Embryonic facial prominence (tissue), 1 donor: ENCODE measurements around the gene UPK2.
"Not testable (repeated sequence)": the region's sequence is repeated elsewhere in the genome, so short reads cannot be mapped to it uniquely, and the experiment has no call there.

Experiments used
- DNase-seq: peaks from one replicate; pipeline ENCODE4 v3.0.0-alpha.2; 2016; ENCODE audit errors: extremely low spot score

The UPK2 gene

DNA sequence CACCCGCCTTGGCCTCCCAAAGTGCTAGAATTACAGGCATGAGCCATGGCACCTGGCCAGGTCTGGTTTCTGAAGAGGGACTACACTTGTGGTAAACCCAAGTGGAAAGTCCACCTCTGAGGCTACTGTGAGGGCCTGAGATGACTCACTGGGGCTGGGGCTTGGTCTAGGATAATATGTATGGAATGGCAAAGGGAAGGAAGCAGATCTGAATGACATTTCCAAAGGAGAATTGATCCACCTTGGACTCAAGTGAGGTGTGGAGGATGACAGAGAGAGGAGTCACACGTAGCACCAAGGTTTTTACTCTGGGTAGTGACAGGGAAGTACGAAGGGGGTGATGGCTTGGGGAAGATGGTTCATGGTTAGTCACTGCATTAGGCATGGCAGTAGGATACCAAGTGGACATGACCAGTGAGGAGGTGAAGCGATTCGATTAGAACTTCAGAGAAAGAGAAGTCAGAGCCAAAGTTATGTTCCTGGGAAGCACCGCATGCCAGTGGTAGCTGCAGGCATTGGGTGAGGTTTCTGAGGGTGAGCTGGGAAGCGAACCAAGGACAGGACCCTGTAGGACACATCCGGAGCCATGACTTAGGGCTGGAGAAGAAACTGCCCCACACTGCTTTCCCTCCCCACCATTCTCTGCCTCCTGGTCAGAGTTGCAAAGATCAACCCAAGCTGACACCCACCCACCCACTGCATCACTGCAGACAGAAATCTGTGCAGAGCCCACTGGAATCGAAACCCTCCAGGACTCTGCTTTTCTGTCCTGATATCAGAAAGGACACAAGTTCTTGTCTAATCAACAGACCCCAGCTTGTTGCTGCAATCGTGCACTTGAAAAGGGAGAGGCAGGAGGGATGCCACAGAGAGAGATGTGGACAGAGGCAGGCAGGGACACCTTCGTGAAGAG is 17.4 kb upstream of the UPK2 start:
- DNase-seq, result no peak

DNA sequence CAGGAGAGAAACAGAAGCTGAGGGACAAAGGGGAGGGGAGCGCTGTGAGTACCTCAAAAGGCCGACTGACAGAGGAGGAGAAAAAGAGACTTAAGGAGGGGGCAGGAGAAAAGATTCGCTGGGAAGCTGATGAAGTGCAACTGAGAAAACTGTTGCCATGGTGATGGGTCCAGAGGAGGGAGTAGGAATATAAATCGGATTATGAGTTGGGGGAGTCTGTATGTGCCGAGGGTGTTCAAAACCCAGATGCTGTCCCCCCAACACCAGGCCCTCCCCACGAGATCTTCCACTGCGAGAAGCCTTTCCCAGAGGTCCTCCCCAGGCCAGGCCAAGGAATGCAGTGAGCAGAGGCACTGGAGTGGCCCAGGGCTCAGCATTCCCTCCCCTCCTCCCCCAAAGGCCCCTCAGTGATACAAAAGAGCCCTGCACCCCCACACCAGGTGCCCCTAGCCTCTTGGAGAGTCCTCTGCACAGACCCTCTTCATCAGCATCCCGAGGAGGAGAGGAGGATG is 16.6 kb upstream of the UPK2 start:
- no peak for DNase-seq

DNA sequence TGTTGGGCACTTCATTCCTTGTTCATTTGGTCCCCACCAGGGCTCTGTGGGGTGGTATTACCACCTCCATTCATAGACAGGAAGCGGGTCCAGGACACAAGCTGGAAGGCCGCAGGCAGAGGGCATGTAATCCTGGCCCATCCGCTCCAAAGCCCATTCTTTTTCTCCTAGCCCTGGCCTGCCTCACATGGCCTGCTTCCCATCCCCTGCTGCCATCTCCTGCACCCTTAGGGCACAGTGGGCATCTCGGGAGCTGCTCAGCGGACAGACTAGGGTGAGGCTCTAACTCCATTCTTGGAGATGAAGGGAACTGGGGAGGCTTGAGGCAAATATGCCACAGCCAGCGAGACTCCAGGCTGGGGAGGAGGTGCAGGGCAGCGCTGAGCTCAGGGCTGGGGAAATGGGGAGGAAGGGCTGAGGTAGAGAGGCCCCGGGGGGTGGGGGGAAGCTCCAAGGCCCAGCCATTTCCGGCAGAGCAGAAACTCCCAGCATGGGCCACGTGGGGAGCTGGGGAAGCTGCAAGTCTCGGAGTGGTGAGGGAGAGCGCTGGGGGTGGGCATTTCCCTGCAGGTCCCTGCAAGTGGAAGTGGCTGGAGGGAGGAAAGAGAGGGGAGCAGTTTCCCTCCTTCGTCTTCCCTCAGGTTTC is 16.0 kb upstream of the UPK2 start:
- no peak for DNase-seq

DNA sequence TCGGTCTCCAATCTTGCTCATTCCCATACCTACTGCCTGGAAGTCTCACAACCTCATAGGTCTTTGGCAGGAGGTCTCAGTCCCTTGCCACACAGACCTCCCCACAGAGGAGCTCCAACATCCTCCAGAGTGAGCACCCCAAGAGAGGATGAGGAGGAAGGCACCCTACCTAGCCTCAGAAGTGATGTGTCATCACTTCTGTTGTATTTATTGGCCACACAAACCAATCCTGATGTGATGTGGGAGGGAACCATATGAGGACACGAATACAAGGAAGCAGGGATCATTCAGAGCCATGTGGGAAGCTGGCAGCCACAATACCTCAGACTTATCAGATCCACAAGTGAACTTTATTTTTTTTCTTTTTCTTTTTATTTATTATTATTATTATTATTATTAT is 9.0 kb upstream of the UPK2 start:
- no peak for DNase-seq

DNA sequence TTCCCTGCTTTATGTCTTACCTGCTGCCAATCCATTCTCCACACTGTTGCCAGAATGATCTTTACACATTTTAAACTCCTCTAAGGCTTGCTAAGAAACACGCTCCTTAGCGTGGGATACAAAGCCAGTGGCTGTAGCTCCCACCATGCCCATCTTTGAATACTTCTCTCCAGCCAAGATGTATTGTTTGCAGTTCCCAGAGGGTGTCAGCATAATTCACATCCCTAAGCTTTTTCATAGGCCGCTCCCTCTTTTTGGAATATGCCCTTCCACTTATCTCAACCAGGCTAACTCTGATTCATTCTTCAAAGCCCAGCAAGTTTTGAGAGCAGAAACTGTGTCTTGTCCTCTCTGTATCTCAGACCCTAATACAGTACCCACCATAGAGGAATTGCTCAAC is 8.1 kb upstream of the UPK2 start:
- no peak for DNase-seq

DNA sequence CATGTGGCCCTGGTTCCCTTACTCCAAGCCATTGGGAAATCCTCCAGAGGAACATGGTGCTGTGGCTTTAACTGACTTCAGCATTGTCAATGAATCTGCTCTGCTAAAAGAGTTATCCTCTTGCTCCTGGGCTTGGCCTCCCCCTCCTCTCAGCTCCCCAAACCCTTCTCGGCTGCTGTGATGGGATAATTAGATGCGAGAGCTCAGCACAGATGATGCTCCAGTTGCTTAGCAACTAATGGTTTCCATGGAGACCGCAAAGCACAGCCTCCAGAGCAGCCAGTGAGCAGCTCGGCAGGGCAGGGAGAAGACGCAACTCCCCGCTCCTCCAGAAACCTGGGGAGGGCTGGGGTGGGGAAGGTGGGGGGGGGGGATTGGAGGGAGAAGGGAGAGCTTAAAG is 2.8 kb upstream of the UPK2 start:
- DNase-seq, result no peak

DNA sequence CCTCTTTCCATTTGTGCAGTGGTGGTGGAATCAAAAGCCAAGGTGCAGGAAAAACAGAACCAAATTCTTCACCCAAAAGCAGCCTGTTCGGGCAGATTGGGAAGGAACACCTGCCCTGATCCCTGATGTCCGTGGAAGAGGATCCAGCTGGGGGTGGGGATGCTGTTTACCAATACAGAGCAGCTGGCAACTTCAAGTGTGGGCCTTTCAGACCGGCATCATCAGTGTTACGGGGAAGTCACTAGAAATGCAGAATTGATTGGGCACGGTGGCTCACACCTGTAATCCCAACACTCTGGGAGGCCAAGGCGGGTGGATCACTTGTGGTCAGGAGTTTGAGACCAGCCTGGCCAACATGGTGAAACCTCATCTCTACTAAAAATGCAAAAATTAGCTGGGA is 2.1 kb upstream of the UPK2 start:
- DNase-seq, result not testable (repeated sequence)

DNA sequence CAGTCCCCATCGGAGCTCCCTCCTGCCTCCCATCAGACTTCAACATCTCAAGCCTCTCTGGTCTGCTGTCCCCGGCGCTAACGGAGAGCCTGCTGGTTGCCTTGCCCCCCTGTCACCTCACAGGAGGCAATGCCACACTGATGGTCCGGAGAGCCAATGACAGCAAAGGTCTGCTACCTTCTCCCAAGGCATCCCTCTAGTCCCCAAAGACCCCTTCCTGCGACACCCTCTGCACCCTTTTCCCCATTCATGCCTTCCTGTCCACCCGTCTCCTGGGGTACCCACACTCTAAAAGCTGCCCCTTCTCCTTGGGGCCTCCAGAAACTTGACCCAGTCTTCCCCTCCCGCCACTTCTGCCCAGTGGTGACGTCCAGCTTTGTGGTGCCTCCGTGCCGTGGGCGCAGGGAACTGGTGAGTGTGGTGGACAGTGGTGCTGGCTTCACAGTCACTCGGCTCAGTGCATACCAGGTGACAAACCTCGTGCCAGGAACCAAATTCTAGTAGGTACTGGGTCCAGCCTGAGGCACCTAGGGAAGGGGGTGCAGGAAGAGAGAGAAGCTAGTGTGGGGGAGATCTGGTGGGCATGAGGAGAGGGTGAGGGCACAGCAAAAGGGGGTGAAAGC is 860 bp downstream of the UPK2 start:
- DNase-seq, result no peak

DNA sequence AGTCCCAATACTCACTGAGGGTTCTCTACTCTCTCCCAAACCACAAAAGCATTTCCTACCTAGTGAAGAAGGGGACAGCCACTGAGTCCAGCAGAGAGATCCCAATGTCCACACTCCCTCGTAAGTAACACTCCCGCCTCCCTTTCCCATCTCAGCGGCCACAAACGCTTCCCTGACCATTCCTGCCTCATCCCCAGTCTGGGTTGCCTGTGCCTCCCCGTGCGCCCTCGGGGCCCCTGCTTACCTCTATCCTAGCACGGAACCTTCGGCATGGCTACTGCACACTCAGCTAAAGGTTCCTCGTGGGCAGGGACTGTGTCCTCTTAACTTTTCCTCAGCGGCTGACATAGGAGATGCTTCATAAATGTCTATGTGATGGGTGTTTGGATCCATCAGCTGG is 1.5 kb downstream of the UPK2 start:
- no peak for DNase-seq

DNA sequence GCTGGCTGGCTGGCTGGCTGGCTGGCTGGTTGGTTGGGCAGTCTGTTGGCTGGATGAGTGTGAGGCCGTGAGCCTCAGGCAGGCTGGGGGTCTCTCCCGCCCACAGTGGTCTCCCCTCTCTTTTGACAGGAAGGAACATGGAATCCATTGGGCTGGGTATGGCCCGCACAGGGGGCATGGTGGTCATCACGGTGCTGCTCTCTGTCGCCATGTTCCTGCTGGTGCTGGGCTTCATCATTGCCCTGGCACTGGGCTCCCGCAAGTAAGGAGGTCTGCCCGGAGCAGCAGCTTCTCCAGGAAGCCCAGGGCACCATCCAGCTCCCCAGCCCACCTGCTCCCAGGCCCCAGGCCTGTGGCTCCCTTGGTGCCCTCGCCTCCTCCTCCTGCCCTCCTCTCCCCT is 1.9 kb downstream of the UPK2 start:
- no peak for DNase-seq

DNA sequence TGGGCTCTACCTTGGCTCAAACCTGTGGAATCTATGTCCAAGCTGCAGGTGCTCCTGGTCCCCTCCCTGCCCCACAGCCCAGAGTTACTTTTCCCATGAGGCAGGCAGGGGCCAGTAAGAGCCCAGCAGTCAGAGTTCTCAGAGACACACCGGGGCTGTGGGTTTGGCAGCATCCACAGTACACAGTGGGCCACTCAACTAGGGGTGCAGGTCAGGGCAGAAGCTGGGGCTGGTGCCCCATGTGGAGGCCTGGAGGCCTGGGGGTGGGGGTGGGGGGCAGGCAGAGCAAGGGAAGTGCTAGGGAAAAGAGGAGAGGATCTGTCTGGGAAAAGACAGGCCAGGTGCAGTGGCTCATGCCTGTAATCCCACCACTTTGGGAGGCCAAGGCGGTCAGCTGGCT is 2.5 kb downstream of the UPK2 start:
- DNase-seq, result no peak

DNA sequence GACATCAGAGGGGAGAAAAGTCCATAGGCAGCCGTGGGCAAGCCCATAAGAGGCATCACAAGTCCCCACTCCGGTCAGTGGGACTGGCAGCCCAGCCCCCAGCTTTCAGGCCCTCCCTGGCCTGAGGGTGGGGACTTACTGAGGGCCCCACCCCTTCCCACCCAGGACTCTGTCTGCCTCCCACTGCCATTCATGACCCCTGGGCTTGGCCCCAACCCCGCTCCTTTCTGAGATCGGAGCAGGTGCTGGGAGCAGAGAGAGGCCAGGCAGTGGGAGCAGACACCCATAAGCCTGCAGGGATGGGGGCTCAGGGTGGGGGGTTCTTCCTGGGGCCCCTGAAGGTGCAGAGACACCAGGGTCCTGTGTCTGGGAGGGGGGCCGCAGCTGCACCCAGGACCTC is 5.1 kb downstream of the UPK2 start:
- no peak for DNase-seq

DNA sequence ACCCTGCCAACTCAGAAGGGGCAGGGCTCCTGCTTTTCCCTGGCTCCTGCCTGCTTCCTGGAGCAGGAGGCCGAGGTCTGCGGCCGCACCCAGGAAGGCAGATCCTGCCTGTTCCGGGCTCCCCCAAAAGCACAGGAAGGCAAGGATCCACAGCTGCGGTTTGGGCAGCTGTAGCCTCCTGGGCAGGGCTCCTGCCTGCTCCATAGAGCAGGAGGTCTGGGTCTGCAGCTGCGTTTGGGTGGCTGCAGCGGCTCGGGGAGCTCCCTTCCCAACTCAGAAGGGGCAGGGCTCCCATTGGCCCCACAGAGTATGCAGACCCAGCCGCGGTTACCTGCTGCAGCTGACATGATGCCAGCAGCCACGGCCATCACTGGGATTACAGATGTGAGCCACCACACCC is 5.5 kb downstream of the UPK2 start:
- no peak for DNase-seq

DNA sequence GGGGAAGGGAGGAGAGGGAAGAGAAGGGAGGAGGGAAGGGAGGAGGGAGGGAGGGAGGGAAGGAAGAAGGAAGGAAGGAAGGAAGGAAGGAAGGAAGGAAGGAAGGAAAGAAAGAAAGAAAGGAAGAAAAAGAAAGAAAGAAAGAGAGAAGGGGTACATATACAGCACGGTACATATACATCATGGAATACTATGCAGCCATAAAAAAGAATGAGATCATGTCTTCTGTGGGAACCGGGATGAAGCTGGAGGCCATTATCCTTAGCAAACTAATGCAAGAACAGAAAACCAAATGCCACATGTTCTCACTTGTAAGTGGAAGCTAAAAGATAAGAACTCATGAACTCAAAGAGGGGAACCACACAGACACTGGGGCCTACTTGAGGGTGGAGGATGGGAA is 13.4 kb downstream of the UPK2 start:
- not testable (repeated sequence) for DNase-seq

DNA sequence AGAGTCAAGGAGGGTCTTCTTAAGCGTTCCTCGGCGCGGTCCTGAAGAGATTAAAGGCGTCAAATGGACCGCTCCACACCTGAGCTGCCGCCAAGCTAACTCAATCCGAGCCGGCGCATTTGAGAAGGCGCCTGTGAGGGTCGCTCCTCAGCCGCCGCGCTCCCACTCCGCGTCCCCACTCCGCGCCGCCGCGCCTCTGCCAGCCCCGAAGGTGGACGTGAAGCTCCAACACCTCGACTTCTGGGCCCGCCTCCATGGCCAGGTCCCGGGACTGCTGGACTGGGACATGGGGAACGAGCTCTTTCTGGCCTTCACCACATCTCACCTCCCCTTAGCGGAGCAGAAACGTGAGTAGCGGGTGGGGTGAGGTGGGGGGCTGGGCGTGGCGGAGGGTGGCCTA is 15.5 kb downstream of the UPK2 start, which contains the start of gene FOXR1:
Gene FOXR1, plus strand, starts transcription at position 116 of the 400 bp plus-strand sequence. Its CDS starts 171 bp downstream, at position 287.
- DNase-seq, result no peak

DNA sequence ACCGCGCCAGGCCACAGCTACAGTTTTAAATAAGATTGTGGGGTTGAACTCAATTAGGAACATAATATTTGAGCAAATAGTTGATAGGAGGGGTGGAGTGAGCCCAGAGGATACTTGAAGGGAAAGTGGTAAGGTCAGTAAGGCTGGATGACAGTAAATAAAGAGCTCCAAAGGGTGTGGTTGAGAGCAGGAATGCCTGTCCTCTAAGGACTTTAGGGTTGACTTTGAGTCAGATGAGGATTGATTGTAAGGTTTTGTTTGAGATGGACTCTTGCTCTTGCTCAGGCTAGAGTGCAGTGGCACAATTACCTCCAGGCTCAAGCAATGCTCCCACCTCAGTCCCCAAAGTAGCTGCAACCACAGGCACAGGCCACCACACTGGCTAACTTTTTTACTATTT is 17.9 kb downstream of the UPK2 start:
- no peak for DNase-seq

DNA sequence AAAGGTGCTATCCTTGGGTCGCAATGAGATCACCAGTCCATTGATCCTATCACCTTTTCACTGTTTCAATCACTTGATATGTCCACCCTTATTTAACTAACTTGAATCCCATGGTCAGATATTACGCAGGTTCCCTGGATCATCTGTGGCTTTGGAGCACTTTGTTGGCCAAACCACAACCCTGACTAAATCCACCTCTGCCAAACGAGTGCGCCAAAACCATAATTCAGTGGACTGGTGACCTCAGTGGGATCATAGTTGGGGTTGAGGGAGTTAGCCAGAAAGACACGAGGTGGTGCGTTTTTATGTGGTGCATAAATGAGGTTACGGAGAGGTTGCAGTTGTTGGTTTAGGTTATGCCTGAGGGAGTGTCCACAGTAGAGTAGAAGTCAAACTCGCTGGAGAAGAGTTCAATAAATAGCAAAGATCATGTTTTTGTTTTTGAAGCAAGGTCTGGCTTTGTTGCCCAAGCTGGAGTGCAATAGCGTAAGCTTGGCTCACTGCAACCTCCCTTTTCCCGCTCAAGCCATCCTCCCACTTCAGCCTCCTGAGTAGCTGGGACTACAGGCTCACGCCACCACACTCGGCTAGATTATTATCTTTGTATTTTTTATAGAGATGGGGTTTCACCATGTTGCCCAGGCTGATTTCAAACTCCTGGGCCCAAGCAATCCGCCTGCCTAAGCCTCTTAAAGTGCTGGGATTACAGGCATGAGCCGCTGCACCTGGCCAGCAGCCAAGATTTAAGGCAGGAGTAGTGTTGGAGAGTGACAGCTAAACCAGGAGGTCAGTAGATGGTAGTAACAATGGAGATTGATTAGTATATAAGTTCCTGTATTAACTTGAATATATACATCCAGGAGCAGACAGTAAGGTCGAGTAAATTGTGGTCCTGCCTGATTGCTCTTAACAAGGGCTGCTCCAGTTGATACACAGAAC is 19.9 kb downstream of the UPK2 start:
- DNase-seq, result no peak

DNA sequence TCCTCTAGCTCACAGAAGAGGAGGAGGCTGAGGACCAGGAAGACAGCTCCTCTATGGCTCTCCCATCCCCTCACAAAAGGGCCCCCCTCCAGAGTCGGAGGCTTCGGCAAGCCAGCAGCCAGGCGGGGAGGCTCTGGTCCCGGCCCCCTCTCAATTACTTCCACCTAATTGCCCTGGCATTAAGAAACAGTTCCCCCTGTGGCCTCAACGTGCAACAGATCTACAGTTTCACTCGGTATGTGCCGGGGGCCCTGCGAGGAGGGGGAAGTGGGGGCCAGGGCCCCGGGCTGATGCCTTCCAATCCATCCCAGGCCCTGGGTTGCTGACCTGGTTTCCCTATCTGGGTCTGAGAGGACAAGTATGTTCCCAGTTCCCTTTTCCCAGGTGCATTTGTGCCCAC is 23.3 kb downstream of the UPK2 start:
- no peak for DNase-seq

DNA sequence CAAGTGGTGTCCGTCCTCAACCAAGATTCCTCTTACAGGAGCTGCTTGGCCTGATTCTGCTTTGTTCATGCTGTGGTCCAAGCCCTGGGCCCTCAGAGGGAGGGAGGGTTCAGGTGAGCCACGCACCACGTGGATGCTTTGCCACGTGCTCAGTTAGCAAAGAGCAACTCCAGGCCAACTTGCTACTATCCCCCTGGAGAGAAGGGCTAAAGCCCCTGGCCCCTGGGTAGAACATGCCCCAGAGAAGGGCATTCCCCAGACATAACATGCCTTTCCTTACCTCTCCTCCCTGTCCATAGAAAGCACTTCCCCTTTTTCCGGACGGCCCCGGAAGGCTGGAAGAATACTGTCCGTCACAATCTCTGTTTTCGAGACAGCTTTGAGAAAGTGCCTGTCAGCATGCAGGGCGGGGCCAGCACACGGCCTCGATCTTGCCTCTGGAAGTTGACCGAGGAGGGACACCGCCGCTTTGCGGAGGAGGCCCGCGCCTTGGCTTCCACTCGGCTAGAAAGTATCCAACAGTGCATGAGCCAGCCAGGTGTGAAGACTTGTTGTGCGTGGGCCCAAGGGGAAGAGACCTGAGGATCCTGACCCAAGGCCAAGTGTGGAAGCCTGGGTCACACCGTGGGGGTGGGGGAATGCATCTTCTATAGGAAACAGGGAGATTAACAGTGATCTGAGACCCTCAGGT is 24.2 kb downstream of the UPK2 start:
- DNase-seq, result no peak

DNA sequence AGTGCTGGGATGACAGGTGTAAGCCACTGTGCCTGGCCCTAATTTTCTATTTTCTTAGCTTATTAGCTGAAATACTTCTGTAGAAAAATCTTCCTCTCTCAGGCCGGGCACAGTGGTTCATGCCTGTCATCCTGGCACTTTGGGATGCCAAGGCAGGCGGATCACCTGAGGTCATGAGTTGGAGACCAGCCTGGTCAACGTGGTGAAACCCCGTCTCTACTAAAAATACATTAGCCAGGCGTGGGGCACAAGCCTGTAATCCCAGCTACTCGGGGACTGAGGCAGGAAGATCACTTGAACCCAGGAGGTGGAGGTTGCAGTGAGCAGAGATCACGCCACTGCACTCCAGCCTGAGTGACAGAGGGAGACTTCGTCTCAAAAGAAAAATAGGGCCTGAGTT is 28.2 kb downstream of the UPK2 start:
- DNase-seq, result not testable (repeated sequence)

DNA sequence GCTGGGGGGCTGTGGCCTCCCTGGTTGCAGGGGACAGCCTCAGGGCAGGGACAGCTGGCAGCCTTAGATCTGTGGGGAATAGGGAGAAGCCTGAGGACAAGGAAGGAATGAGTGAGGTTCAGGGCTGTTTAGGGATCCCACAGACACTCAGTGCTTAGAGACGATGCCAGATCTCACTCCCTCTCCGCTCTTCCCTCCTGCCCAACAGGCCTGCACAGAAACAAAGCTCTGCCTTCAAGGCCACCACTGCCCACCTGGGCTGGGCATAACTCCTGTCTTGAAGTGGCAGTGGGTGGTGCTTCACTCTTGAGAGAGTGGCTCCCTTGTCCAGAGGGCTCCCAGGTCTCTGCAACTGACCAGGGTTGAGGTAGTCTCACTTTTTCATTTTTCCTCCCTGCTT is 28.7 kb downstream of the UPK2 start:
- no peak for DNase-seq
